Activated CD8-positive, alpha-beta memory T cell treated with anti-CD3 and anti-CD28 coated beads for 36 hours (primary cell): ENCODE data around the gene SND1. TPM values are rescaled to one million over a fixed set of nuclear protein-coding genes. Genes with fewer than 3 reads are reported as not detected.

Experiments used
- CTCF ChIA-PET: fragments of 350-600 bp; sonication (Branson Sonifier 250); formaldehyde crosslinking; loops from one replicate; lab custom pipeline; 2021; ENCODE audit warnings: antibody characterized with exemption; lab: Charles Lee
- POLR2A ChIA-PET: fragments of 350-600 bp; sonication (Branson Sonifier 250); formaldehyde crosslinking; loops from one replicate; lab custom pipeline; 2021; ENCODE audit warnings: antibody characterized with exemption; lab: Charles Lee
- total RNA-seq, 2 experiments: library from RNA; stranded (reverse); gene quantifications; one replicate each; pipeline ENCODE4 v1.2.3, GENCODE V29; 2021

SND1 gene
- total RNA-seq, 2 experiments from 2014 or later: 203 to 219 TPM

DNA sequence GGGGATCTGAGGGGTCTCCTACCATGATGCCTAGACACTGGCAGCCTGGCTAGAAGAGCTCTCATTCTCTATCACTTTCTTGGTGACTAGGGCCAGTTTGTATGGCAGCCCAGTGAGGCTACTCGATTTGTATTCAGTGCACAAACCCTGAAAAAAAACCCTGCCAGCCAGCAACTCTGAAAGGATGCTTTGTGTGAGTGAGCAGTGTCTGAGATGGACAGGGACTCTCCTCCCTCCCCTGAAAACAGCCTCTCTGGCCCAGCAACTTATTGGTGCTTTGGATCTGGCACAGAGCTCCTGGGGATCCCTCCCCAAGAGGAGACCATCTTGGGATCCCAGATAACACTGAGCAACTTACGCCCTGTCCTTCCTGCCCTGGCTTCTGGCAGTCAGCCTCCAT is 390.0 kb downstream of the SND1 start:
- CTCF ChIA-PET: no interaction called here
- POLR2A ChIA-PET: no interaction called here

DNA sequence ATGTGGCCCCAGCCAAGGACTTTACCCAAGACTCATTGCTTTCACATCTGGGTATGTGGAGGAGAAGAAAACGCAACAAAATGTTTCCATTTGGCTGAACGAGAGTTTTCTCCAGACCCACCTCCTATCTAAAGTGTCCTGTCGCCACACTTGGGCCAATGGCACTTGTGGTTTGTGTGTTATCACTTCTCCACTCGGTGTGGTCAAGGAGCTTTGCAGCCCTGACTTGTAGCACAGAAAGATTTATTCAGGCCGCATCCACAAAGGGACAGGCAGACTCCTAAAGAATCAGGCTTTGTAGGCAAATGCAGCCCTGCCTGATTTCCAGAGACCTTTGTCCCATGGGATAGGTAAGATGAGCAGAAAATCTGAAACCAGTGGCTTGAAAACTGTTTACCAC is 392.1 kb downstream of the SND1 start:
- CTCF ChIA-PET: no interaction called here
- POLR2A ChIA-PET: no interaction called here

DNA sequence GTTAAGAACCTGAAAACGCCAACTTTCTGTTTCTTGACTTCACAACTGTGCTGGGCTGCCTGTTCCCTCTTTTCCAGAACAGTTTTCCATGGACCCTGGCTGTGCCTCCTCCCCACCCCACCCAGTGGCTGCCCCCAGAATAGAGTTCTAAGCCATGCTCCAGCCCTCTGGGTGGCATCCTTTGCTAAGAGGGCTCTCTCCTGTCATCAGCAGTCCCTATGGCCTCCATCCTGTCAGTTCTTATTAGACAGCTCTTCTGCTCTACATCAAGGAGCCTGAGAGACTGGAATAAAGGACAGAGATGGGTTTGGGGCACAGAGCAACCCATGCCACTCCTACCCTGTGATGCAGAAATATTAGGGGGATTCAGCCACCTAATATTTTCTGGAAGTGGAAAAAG is 393.2 kb downstream of the SND1 start:
- POLR2A ChIA-PET: no interaction called here
- CTCF ChIA-PET: no interaction called here

DNA sequence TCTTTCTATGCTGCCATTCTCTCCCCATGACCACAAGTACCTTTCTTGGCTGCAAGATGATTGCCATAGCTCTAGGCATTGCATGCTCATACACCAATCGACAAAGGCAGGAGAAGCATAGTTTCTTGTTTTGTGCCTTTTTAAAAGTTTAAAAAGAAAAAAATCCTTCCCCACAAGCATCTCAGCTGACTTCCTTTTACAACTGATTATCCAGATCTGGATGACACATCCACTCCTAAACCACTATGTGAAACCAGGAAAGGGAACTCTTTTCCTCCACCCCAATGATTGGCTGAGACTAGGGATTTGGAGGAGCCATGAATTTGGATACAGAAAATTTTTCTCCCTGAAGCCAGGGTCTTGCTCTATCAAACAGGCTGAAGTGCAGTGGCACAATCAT is 393.8 kb downstream of the SND1 start:
- ChIA-PET POLR2A (no interaction called here), CTCF (no interaction called here)

DNA sequence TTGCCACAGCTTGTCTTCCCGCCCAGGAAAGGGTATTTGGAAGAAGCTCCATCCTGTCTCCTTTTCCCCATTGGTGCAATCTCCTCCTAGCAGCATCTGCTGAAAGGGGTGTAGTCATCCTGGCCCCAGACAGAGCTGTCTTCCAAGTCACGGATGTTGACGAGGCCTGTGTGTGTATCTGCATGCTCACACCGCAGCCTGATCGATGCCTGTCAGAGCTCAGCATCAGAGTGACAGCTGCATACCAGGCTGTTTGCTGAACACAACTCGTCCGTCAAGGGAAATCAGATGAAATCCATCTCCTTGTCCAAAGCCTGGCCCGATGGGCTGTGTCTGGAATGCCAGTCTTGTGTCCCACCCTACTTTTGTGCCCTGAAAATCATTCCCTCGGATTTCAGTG is 400.4 kb downstream of the SND1 start:
- ChIA-PET POLR2A (no interaction called here), CTCF (no interaction called here)

DNA sequence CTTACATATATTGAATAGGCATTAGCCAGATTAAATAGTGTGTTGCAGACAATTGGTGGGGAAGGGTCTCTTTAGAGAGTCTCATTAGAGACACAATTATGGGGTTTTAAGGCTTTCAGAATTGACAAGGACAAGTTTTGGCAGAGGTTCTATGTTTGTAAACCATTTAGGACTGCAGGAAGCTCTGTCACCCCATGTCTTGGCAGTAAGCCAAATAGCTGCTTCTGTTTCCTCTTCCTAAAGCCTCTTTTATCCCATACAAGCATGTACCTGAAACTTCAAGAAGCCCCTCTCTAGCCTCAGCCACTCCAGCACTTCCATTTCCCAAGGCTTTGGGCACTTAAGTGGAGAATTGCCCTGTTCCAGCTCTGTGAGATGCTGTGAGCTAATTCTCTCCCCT is 401.0 kb downstream of the SND1 start:
- ChIA-PET CTCF (no interaction called here), POLR2A (no interaction called here)

DNA sequence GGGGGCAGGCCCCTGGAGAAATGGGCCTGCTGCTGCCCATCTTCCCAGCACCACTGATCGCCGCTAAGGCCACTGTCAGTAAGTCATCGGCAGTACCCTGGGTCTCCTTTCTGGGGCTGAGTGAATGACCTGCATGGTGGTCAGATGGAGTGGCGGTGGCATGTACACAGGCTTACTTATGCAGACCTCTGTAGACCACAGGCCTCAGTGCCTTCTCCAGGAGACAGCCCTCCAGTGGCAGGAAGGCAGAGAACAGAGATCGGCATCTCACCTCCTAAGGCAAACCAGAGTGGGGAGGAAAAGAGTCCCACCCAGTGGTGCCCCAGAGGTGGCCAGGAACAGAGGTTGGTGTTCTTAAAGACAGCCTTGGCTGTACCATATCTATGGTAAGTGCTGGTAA is 402.0 kb downstream of the SND1 start:
- ChIA-PET CTCF (no interaction called here), POLR2A (interaction anchor here (0.6 kb wide), 1 partner anchor 279 kb away, joined by 3 read pairs; no protein-coding TSS in a partner anchor)

DNA sequence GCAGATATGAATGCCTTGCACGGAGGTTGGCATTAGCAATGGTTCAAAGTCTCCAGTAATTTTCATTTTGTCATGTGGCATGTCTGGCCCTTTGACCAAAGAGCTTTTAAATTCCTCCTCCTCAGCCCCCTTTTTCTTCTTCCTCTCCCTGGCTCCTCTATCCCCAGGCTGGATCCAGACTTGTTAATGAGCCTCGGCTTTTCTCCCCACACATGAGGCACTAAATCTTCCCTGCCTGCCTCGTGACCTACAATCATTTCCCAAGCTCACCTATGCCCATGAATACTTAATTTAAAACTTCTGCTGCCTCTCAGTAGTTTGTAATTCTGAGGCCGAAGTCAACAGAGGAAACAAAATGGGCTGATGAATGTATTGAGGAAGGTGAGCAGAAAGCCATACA is 402.5 kb downstream of the SND1 start:
- POLR2A ChIA-PET: interaction anchor here (0.6 kb wide), 1 partner anchor 280 kb away, joined by 3 read pairs; no protein-coding TSS in a partner anchor
- CTCF ChIA-PET: no interaction called here

DNA sequence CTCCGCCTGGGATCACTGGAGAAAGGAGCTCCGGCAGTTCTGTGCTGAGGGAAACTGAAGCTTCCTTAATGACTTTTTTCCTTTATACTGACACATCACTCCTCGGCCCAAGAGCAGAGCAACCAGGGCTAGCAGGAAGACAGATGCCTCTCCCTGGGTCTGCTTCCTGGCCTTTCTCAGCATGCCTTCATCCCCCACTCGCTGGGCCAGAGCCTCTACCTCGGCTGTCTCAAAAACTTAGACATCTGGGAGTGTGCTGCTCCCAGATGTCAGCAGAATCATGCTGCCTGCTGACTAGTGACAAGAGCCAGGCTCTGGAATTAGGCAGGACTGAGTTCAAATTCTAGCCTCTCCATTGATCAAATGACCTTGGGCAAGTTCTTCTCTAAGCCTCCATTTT is 403.6 kb downstream of the SND1 start:
- POLR2A ChIA-PET: no interaction called here
- CTCF ChIA-PET: no interaction called here

DNA sequence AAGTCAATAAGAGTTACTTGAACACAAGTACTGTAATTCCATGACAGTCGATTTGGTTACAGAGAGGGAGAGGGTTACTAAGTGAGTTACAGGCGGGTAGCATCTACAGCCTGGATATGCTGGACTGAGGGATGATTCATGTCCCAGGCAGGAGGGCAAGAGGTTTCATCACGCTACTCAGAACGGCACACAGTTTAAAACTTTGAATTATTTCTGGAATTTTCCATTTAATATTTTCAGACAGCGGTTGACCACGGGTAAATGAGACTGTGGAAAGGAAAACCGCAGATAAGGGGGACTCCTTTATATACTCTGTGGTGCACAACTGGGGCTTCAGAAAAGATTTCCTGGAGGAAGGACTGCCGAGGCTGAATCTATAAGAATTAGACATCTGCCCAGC is 404.9 kb downstream of the SND1 start:
- ChIA-PET CTCF (no interaction called here), POLR2A (no interaction called here)

DNA sequence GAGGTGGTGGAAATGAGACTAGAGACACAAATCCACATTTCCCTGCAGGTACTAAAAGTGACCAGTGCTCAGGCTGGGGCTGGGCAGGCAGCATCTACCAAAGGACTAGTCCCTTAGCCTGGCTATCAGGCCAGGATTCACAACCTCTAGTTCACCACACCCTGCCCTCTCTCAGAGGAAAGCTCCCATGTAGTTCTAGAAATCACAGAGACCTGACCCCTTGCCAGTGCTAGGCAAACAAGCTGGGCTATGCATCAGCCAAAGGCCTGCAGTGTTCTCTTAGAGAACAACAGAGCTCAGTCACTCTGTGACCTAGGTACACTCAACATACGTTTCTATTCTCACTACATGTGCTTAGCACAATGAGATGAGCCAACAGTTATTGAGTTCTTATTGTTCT is 405.9 kb downstream of the SND1 start:
- ChIA-PET POLR2A (no interaction called here), CTCF (interaction anchor here (1.0 to 1.8 kb wide), 3 partner anchors 9 to 152 kb away, joined by 3 to 6 read pairs (median 3); no protein-coding TSS in a partner anchor)

DNA sequence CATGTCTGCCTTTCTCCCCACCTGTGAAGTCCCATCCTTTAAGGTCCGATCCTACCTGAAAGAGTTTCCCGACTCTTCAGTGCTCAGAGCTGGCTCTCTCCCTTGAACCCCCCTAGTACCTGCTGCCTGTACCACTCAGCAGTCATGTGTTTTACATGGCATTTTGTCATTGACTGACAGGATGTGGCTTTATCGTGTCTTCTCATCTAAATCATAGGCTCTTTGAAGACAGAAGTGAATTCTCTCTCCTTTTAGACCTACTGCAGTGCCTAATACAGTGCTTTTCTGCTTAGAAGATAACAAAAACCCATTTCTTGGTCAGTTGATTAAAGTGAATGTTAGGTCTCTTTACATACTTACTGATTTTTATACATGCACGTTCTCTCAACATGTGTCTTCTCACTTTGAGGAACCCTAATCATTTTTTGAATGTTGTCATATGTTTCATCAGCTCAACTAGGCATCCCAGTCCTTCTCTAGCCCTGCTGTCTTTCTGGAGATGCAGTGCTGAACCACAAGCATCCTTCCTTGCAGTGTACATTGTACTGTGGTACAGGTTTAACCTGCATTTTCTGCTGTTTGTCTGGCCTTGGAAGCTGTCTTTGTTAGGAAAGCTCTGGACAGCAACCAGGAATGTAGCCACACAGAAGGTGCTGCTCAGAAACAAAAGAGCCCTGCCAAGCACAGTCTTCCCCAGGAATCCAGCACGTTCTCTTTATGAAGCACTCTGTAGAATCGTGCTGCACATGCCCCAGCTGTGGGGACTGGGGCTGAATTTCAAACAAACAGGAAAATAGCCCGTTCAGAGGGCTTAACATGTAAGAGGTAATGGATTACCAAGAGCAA is 407.4 kb downstream of the SND1 start:
- CTCF ChIA-PET: interaction anchor here (1.2 to 1.8 kb wide), 2 partner anchors 10 to 150 kb away, joined by 3 to 6 read pairs; no protein-coding TSS in a partner anchor
- POLR2A ChIA-PET: no interaction called here

DNA sequence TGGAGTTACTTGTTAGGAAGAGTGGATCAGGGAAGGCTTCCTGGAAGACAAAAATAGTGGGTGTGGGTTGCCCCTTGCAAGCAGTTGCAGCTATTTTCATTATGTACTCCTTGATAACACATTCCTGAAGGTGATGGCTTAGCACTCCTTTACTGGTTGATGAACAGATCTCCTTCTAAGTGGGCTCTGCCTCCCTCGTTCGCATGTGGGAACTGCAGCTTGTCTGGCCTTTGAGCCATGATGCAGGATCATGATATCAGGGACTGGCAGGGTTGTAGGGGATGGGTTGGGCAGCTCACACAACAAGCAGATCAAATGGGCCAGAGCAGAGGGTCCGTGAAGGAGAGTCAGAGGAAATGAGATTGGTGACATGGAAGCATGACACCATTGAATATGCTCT is 408.0 kb downstream of the SND1 start:
- ChIA-PET POLR2A (no interaction called here), CTCF (no interaction called here)

DNA sequence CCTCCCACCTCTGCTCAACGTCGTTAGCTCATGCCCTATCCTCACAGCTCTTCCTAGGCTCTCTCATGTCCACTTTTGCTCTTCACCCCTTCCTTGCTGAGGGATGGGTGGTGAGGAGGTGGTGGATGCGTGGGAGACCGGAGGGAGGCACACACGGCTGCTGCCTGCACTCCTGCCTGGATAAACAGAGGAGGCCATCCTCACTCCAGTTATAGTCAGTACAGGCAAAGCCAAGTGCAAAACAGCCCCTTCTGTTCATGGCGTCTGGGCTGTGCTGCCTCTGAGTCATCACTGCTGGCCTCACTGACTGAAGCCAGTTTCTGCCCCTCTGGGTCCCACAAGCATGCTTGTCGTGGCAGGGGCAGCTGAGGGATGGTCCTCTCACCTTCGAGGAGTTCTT is 411.1 kb downstream of the SND1 start:
- CTCF ChIA-PET: no interaction called here
- POLR2A ChIA-PET: no interaction called here

DNA sequence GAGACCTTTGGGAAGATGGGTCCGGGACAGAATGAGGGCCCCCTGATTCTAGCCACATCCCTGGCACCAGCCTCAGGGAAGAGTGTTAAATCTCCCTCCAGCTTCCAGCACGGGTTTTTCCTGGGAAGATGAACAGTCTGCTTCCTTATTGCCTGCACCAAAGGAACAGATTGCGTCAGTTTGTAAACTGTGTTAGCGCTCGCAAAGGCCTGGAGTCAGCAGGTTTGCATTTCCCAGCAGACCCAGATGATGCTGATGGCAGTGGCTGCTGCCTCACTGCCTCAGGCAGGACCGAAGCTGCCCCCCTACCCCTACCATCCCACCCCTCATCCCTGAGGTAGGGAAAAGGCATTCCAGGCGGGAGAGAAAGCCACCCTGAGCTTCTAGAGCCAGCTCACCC is 413.9 kb downstream of the SND1 start:
- CTCF ChIA-PET: no interaction called here
- POLR2A ChIA-PET: no interaction called here

DNA sequence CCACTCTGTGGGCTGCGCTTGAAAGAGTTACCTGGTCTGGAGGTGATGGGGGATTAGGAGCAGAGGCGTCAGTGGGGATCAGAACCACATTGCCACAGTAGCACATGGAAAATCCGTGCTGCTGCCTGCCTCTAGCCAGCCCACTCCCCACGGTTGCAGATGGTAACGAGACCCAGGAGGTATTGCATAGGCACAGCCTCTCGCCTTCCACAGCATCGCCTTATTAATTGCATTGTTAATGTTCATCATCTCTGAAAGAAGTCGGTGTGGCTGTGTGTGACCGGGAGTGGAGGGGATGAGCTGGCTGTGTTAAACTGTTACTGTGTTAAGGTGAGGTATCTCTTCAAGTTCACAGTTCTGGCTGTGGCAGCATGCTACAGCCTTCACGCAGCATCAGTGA is 414.4 kb downstream of the SND1 start:
- ChIA-PET POLR2A (no interaction called here), CTCF (no interaction called here)

DNA sequence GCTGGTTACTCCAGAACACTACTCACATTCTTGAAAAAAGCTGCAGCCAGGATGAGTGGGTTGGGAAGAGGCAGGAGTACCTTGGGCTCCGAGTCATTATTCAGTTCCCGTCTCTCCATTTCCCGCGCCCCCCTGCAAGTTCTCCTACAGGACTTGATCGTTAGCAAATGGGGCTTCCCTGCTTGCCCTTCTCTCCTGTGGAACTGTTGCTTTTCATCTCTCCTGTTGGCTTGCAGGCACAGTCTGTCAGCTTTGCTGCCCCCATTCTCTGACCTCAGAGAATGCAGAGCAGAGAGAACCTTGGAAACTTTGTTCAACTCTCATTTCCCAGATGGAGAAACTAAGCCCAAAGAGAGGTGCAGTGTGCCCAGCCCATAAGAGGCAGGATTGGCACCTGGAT is 414.9 kb downstream of the SND1 start:
- POLR2A ChIA-PET: no interaction called here
- CTCF ChIA-PET: no interaction called here

DNA sequence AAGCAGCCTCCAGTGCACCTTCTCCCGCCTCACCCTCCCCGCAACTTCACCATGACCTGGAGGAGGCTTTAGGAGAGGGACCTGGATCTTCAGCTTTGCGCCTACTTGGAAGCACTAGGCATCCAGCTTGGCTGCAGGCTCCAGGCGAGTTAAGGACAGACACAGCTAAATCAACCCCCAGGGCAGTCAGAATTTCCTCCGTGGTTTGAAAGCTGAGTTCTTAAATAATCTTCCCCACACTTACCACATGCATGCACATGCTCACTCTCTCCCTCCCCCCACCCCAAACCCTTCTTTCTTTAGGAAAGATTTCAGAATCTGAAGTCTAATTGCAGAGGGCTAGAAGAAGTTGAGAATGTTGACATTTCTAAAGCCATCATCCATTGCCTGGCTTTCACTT is 416.0 kb downstream of the SND1 start:
- POLR2A ChIA-PET: no interaction called here

DNA sequence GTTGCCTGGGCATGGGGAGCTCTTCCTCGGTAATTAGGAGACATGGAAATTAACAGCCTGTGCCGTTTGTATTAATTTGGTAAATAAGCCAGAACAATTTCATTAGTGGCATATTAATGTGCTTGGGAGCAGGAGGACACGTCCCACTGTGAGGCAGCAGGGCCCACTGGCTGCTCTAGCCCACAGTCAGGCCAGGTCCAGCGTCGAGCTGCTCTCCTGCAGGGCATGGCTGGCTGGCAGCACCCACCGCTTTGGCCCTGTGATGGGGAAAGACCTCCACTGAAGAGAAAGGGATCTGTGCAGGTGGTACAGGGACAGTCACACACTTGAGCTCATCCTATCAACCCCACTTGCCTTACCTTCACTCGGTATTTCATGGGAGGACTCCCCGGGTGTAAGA is 416.8 kb downstream of the SND1 start:
- CTCF ChIA-PET: no interaction called here
- POLR2A ChIA-PET: no interaction called here

More for the DNA sequence above, 416.0 kb downstream of the SND1 start:
- CTCF ChIA-PET: no interaction called here

DNA sequence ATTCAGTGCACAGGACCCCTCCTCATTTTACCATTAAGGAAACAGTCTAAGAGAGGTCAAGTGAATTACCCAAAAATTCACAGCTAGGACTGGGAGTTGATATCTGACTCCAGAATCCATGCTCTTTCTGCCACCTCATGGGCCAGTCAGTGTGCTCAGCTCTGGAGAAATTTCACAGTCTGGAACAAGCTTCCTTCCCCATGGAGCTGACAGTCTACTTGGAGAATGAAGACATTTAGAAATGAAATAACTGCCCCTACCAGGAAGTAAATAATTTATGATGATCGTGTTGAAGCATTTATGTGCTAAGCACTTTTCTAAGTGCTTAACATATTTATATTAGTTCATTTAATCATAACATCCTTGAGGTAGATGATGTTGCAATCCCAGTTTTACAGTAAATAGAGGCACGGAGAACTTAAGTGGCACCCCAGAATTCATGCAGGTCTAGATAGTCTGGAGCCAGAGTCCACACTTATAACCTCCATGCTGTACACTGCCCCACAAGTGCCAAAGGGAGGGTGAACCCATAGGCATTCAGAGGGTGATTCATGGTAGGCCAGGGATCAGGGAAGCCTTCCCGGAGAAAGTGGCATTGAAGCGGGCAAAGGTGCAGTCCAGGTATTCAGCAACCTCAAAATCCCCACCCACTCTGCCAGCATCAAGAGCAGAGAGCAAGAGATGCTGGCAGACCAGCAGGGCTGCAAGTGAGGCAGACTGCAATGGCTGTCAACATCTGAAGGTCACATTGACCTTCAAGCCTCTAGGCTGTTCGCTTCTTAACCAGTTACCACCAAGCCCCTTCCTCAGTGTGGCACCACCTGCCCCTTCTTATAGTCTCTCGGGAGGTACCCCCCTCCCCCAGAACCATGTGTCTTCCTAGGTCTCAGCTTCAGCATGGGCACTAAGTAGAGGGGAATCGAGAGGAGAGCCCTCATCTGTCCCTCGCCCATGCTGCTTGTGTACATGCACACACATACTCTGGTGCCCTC is 417.7 kb downstream of the SND1 start:
- CTCF ChIA-PET: no interaction called here

More for the DNA sequence above, 417.7 kb downstream of the SND1 start:
- POLR2A ChIA-PET: no interaction called here
